Stimulated activated CD4-positive, alpha-beta T cell treated with anti-CD3 and anti-CD28 coated beads, Interleukin-12 subunit alpha, Interleukin-12 subunit beta, amount 100 ng/mL, for 24 hours (primary cell): ENCODE results near the gene PJA2.
"Not testable (repeated sequence)": the region's sequence is repeated elsewhere in the genome, so short reads cannot be mapped to it uniquely, and the experiment has no call there.

Experiments used
- DNase-seq, 2 experiments: peaks; one replicate each; pipeline ENCODE4 v3.0.0-alpha.2; 2020; ENCODE audit warnings: low read depth in 2 of 2

PJA2 gene

GRCh38 chr5:109309326-109310063 lies 100.3 kb downstream of the PJA2 start:
- no peak for DNase-seq

- DNase-seq: no peak
These were observed 101.8 kb downstream of the PJA2 start for GRCh38 chr5:109307951-109308350.

DNA sequence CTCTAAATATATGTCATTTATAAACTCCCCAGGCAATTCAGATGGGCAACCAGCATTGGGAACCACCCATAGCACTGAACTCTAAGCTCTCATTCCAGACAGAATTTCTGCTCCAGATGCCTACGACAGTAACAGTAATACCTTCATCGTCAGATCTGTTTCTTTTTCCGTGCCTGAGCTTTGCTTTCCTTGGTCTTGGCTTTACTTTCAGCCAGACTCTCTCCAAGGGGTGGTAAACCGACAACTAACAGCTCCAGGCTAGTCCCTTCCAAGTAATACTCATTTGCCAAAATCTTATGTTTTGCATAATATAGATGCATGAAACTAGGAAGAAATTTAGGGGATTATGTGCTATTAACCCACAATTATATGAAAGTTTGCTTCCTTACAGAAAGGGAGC lies 102.3 kb downstream of the PJA2 start:
- no peak for DNase-seq

- DNase-seq: no peak
These were observed 104.4 kb downstream of the PJA2 start for GRCh38 chr5:109305352-109305751.

DNA sequence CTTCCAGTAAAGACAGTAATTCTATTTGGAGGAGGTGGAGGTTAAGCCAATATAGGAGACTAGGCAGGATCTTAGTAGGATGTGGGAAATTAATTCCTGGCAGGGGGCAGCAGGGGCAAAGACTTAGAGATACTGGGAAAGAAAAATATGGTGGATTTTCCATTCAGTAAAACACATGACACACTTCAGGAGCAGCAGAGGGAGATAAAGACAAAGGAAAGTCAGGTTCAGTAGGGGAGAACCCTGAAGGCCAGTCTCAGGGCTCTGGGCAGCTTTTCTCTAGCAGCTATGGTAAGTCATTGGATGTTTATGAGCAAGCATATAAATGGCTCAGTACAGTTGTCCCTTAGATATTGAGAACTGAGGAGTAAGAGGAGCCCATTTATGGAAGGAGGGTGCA lies 105.5 kb downstream of the PJA2 start:
- no peak for DNase-seq

- DNase-seq: no peak
These were observed 109.4 kb downstream of the PJA2 start for GRCh38 chr5:109300367-109300766.

- DNase-seq: no peak
These were observed 110.2 kb downstream of the PJA2 start for GRCh38 chr5:109299557-109299956.

- no peak for DNase-seq
These were observed 111.0 kb downstream of the PJA2 start for GRCh38 chr5:109298794-109299193.

DNA sequence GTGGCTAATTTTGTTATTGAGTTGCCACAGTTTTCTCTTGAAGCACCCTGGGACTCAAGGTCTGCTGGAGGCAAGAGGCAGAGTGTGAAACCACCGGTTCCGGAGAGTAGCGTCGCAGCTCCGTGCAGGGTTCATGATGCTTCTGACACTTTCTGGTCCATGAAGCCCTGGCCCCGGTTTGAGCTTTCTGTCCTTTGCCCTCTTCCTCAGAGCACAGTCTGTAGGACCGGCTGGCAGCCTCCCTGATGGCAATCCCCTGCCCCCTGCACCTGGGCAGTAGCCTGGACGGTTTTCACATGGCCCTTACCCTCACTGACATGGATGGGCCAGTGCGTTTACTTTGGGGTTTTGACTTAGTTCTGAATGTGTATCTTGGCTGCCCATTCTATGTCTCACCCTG lies 111.9 kb downstream of the PJA2 start:
- no peak for DNase-seq

GRCh38 chr5:109291090-109291489 lies 118.7 kb downstream of the PJA2 start:
- DNase-seq: no peak

DNA sequence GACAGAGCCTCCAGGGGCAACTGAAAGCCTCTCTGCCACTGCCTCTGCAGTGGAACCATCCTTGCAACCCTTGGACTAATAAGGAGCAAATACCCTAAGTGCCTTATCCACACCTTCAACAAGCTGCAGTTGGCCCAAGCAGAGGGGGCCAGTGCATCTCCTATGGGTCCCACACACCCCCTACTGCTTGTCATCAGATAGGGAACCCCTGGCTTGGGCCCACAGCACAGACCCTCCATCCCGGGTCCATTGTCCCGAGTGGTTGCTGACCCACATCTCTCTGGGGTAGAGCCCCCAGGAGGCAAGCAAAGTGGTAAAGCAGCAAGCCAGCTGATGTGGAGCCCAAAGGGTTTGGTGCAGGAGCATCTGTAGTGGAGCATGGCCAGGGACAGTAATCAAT lies 119.5 kb downstream of the PJA2 start:
- no peak for DNase-seq

DNA sequence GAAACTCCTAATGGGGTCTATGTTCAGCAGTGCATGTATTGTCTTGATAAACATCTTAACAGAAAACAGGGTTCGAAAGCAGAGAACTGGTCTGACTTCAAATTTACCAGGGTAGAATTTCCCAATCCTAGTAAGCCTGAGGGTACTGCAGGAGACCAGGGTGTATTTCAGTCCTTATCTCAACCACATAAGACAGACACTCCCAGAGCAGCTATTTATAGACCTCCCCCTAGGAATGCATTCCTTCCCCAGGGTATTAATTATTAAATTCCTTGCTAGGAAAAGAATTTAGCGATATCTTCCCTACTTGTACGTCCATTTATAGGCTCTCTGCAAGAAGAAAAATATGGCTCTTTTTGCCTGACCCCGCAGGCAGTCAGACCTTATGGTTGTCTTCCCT lies 123.1 kb downstream of the PJA2 start:
- not testable (repeated sequence) for DNase-seq
